Astrocyte (in vitro differentiated cells and primary cell): ENCODE results near the gene LRRK1.

Experiments
- EZH2 ChIP-seq: IDR thresholded peaks from 2 replicates; pipeline ENCODE4 v1.6.1; 2012; ENCODE audit warnings: mild to moderate bottlenecking, low read length, inconsistent platforms; ENCODE audit not compliant: insufficient read depth
- TF ChIP-seq, protein P1 (sequence below): IDR thresholded peaks from 2 replicates; pipeline ENCODE4 v1.5.1; 2011; ENCODE audit warnings: low read depth, mild to moderate bottlenecking, inconsistent platforms, low read length, moderate library complexity; ENCODE audit not compliant: insufficient read depth

GRCh38 chr15:100879464-100880138, 39.6 kb upstream of the LRRK1 start, which contains the start of gene ALDH1A3:
- TF ChIP-seq, protein P1, sequence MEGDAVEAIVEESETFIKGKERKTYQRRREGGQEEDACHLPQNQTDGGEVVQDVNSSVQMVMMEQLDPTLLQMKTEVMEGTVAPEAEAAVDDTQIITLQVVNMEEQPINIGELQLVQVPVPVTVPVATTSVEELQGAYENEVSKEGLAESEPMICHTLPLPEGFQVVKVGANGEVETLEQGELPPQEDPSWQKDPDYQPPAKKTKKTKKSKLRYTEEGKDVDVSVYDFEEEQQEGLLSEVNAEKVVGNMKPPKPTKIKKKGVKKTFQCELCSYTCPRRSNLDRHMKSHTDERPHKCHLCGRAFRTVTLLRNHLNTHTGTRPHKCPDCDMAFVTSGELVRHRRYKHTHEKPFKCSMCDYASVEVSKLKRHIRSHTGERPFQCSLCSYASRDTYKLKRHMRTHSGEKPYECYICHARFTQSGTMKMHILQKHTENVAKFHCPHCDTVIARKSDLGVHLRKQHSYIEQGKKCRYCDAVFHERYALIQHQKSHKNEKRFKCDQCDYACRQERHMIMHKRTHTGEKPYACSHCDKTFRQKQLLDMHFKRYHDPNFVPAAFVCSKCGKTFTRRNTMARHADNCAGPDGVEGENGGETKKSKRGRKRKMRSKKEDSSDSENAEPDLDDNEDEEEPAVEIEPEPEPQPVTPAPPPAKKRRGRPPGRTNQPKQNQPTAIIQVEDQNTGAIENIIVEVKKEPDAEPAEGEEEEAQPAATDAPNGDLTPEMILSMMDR, result no peak
- no peak for TF ChIP-seq EZH2
